ENCODE data around the gene DCTN3.

DCTN3 gene

DNA sequence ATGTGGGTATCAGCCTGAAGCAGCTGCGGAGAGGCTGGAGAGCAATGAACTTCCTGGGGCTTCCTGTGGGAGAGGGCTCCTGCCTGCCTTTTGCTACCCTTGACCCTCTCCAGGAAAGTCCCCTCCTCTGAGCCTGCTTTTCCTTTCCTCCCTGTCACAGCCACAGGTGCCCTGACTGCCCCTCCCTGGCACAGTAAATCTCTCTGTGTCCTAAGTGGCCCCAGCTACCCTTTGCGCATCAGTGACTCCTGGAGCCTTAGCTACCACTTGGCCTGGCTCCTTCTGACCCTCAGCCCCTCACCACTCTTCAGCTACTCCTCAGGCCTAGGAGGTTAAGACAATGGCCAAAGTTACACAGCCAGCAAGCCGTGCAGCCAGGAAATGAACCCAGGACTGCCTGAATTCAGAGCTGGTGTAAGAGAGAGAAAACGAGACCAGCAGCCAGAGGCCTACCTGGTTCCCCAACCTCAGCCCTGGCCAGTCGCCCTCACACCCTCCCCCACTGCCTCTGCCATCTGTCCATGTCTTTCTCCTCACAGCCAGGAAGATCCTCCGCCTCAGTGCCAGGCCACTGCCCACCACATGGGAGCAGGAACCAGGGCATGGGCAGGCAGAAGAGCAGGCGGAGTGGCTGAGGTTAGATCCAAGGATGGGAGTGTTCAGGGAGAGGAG lies 49.4 kb downstream of the DCTN3 start:
- DNase-seq: peak; percentile 34

DNA sequence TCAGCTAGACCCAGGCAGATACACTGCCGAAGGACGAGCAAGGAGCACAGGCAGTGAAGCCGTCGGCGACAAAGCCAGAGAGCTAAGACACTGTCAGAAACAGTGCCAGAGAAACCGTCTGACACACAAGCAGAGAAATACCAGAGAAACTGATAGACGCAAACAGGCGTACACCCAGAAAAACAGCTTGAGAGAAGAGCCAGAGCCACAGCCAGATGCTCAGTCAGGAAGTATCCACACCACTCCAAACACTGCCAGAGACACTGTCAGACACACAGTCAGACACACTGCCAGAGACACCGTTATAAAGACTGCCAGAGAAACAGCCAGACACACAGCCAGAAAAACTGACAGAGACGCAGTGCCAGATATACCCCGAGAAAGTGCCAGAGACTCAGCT lies 49.9 kb downstream of the DCTN3 start:
- peak; percentile 31 for DNase-seq

DNA sequence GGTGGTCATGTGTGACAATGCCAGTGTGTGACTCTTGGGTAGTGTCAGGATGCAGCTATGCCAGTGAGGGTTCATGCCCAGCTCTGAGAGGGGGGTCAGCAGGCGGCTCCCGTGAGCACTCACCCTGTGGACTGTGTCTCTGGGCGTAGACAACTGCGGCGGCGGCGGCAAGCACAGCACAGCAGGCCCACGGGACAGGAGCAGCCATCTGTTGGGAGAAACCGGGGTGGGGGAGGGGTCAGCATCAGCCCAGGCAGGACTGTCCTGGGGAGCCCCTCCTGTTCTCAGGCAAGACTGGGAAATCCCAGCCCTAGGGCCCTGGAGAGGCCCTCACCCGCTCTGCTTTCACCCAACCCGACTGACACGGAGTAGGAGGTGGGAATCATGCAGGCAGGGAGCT lies 51.5 kb downstream of the DCTN3 start:
- peak; percentile 18 for DNase-seq

DNA sequence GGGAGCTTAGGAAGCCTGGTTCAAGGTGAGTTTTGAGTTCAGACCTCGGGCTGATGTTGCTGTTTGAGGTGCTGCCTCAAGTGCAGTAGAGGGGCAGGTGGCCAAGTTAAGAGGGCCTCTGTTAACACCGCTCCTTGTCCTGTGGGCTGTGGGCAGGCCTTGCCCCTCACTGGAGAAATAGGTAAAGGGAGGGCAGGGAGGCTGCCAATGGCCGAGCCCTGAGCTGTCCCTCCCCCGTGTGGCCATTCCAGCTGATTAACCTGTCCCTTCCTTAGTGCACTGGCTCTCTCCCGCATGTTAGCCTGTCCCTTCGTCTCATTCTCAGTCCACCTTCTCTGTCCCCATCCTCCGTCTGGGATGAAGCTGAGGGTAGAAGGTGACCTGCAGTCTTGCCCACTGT lies 52.2 kb downstream of the DCTN3 start:
- no peak for DNase-seq

DNA sequence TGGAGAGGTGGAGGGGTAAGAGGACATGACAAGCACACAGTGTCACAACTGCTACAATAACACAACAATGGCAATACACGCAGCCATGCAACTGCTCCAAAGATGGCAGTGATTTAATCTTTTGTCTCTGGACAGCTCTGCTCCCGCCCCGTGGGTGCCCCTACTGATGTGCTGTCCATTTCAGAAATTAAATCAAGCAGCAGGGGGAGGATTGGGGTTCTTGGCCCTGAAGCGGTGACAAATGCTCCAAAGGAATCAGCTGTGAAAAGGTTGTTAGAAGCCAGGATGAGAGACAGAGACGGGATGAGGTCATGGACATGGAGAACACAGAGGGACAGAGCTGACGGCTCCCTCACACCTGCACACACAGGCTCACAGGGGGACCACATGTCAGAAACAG lies 53.3 kb downstream of the DCTN3 start:
- no peak for DNase-seq

DNA sequence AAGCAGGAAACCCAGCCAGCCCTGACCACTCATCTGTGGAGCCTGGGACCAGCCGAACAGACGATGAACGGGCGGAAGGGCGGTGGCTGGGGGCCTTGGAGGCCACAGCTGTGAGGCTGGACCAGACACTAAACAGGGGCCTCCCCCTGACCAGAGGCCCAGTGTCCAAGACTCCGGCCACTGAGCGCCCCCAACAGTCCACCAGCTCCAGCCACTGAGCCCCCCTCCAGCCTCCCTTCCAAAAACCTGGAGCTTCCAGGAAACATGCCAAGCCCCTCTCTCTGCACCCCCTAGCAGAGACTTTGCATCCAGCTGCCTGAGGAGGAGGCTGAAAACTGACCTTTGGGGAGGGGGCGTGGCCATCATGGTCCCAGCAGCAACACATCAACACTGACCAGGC lies 54.0 kb downstream of the DCTN3 start:
- DNase-seq: no peak

DNA sequence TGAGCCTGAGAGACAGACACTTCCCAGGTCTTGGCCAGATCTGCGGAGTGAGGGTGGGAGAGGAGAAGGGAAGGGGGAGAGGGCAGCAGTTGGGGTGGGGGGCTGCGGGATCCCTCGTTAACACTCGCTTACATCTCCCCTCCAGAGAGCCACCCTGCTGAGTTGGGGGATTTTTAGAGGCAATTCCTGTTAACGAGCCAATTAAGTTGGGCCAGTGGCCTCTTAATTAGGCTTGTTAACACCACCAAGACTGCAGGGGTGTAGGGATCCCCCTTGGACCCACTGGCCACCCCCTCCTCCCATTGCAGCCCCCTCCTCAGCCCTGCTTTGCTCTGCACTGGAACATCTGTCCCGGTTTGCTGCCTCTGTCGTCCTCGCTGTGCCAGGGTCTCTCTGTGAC lies 54.4 kb downstream of the DCTN3 start:
- no peak for DNase-seq

DNA sequence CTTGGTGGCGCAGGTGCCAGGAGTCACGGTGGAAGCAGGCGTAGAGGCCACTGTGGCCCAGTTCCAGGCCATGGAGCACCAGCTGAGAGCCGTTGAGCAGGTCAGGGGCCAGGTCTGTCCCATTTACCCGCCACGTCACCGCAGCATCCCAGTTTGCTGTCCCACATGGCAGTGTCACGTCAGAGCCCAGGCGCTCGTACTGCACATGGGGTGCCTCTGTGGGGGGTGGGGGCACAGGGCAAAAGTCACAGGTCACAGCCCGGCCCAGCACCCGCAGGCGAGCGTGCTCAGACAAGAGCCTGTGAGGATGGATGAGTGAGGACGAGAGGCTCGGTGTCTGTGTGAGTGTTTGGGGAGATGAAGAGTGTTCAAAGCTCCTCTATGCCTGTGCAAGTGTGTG lies 55.7 kb downstream of the DCTN3 start:
- no peak for DNase-seq

Data from DMS 273 treated with DMSO at 0.1 percent for 48 hours (cell line).